Dendritic cell treated with granulocyte-macrophage colony-stimulating factor and Interleukin-4, amounts not matched to agents 40 ng/mL and 50 ng/mL, for 4 days (primary cell): ENCODE data around the gene CLRN2.
"Not testable (repeated sequence)": the region's sequence is repeated elsewhere in the genome, so short reads cannot be mapped to it uniquely, and the experiment has no call there.

Experiments
- H3K27ac Mint-ChIP-seq: one replicate; pipeline ENCODE4 v1.8.0; 2022; ENCODE audit warnings: mild to moderate bottlenecking, mixed read lengths
- H3K27me3 Mint-ChIP-seq: one replicate; pipeline ENCODE4 v1.8.0; 2022; ENCODE audit warnings: mild to moderate bottlenecking, mixed read lengths
- H3K36me3 Mint-ChIP-seq: one replicate; pipeline ENCODE4 v1.8.0; 2022; ENCODE audit warnings: low read depth, mixed read lengths
- H3K4me1 Mint-ChIP-seq: one replicate; pipeline ENCODE4 v1.8.0; 2022; ENCODE audit warnings: low read depth, mixed read lengths
- H3K4me3 Mint-ChIP-seq: one replicate; pipeline ENCODE4 v1.8.0; 2022; ENCODE audit warnings: mild to moderate bottlenecking, moderate library complexity, mixed read lengths
- H3K9me3 Mint-ChIP-seq: one replicate; pipeline ENCODE4 v1.8.0; 2022; ENCODE audit warnings: mixed read lengths
- intact Hi-C: fragments of 100-400 bp; cut with micrococcal nuclease; formaldehyde crosslinking; loops from one replicate; pipeline ENCODE4 v1.15.0; 2022

The CLRN2 gene

GRCh38 chr4:17515445-17516407 is 761 bp downstream of the CLRN2 start:
- Mint-ChIP-seq H3K4me3 (no peak overlapping the region), H3K36me3 (peaks cover 7% of the 10 kb centered on the region), H3K4me1 (peaks cover 18% of the 10 kb centered on the region), H3K27me3 (peaks cover 10% of the 10 kb centered on the region), H3K27ac (no peak overlapping the region), H3K9me3 (no peaks in the 10 kb centered on the region)
- intact Hi-C loops = no loop called here

GRCh38 chr4:17516980-17517379 is 2.0 kb downstream of the CLRN2 start:
- Mint-ChIP-seq H3K27me3 (peaks cover 7% of the 10 kb centered on the region), H3K9me3 (no peaks in the 10 kb centered on the region), H3K4me1 (peaks cover 8% of the 10 kb centered on the region), H3K27ac (no peak overlapping the region), H3K36me3 (no peaks in the 10 kb centered on the region), H3K4me3 (no peak overlapping the region)
- intact Hi-C loops = no loop called here

- no peak overlapping the region for H3K27ac Mint-ChIP-seq
- peaks cover 3% of the 10 kb centered on the region for H3K4me1 Mint-ChIP-seq
- H3K36me3 Mint-ChIP-seq = no peaks in the 10 kb centered on the region
- H3K27me3 Mint-ChIP-seq = peaks cover 7% of the 10 kb centered on the region
- intact Hi-C loops = no loop called here
- H3K4me3 Mint-ChIP-seq = no peak overlapping the region
- H3K9me3 Mint-ChIP-seq = no peaks in the 10 kb centered on the region
These were observed 2.7 kb downstream of the CLRN2 start for GRCh38 chr4:17517664-17518063.

GRCh38 chr4:17521595-17521994 is 6.6 kb downstream of the CLRN2 start:
- Mint-ChIP-seq H3K27ac (no peak overlapping the region), H3K4me1 (no peaks in the 10 kb centered on the region), H3K9me3 (no peaks in the 10 kb centered on the region), H3K4me3 (no peak overlapping the region), H3K27me3 (peaks cover 5% of the 10 kb centered on the region), H3K36me3 (no peaks in the 10 kb centered on the region)
- intact Hi-C loops = no loop called here

- H3K4me3 Mint-ChIP-seq = no peak overlapping the region
- intact Hi-C loops = no loop called here
- no peaks in the 10 kb centered on the region for H3K36me3 Mint-ChIP-seq
- no peak overlapping the region for H3K27ac Mint-ChIP-seq
- peaks cover 8% of the 10 kb centered on the region for H3K27me3 Mint-ChIP-seq
- H3K4me1 Mint-ChIP-seq = no peaks in the 10 kb centered on the region
- no peaks in the 10 kb centered on the region for H3K9me3 Mint-ChIP-seq
These were observed 8.7 kb downstream of the CLRN2 start for GRCh38 chr4:17523662-17524061.

GRCh38 chr4:17526695-17527477 is 11.9 kb downstream of the CLRN2 start:
- Mint-ChIP-seq H3K4me3 (no peak overlapping the region), H3K4me1 (no peaks in the 10 kb centered on the region), H3K36me3 (no peaks in the 10 kb centered on the region), H3K27me3 (peaks cover 8% of the 10 kb centered on the region), H3K27ac (no peak overlapping the region), H3K9me3 (no peaks in the 10 kb centered on the region)
- intact Hi-C loops = no loop called here

DNA sequence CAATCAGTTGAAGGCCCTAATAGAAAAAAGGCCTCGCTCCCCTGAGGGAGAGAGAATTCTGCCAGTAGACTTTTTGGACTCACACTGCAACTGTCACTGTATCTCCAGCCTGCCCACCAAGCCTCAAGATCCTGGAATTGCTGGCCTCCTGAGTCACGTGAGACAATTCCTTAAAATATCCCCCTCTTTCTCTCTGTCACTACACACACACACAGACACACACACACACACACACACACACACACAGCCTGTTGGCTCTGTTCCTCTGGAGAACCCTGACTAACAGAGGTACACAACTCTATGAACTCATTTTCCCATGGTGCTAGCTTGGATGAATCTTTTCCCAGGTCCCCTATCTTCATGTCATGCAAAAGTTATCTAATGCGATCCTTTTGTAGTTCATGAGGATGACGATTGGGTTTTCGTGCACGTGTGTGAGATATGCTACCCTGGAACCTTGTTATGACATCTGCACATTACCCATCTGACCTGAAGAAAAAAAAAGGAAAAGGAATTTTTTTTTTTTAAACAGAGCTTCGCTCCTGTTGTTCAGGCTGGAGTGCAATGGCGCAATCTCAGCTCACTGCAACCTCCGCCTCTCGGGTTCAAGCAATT is 13.7 kb downstream of the CLRN2 start:
- Mint-ChIP-seq H3K9me3 (no peaks in the 10 kb centered on the region), H3K4me3 (no peak overlapping the region), H3K27me3 (peaks cover 8% of the 10 kb centered on the region), H3K4me1 (no peaks in the 10 kb centered on the region), H3K36me3 (no peaks in the 10 kb centered on the region), H3K27ac (no peak overlapping the region)
- intact Hi-C loops = no loop called here

DNA sequence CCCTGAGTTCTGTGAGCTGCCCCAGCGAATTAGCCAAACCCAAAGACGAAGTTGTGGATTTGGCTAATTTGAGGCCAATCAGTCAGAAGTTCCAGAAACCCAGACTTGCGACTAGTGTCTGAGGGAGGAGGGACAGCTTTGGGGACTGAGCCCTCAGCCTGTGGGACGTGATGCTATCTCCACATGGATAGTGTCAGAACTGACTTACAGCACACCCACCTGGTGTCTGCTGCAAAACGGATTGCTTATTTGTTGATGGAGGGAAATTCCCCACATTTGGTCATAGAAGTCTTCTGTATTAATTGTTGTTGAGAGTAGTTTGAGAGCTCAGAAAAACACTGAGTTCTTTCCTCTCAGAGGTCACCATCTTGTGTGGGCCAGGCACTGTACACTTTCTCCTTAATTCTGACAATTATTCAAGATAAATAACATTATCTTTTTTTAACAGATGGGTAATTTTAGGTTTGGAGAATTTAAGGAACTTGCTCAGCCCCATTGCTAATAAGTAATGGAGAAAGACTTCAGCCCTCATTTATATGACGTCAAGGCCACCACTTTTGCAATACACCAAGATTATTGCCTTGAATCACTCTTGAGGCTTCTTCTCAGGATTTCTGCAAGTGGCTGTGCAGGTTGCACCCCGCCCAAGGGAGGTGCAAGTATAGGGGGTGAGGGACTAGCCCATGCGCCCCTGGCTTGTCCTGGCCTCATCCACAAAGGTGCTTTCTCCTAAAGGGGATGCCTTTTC is 16.7 kb downstream of the CLRN2 start:
- Mint-ChIP-seq H3K27me3 (peaks cover 7% of the 10 kb centered on the region), H3K4me3 (no peak overlapping the region), H3K27ac (no peak overlapping the region), H3K4me1 (no peaks in the 10 kb centered on the region), H3K36me3 (no peaks in the 10 kb centered on the region), H3K9me3 (no peaks in the 10 kb centered on the region)
- intact Hi-C loops = no loop called here

GRCh38 chr4:17534705-17535104 is 19.7 kb downstream of the CLRN2 start:
- Mint-ChIP-seq H3K27ac (no peak overlapping the region), H3K27me3 (peaks cover 2% of the 10 kb centered on the region), H3K36me3 (no peaks in the 10 kb centered on the region), H3K4me1 (no peaks in the 10 kb centered on the region), H3K4me3 (no peak overlapping the region), H3K9me3 (no peaks in the 10 kb centered on the region)
- intact Hi-C loops = no loop called here

DNA sequence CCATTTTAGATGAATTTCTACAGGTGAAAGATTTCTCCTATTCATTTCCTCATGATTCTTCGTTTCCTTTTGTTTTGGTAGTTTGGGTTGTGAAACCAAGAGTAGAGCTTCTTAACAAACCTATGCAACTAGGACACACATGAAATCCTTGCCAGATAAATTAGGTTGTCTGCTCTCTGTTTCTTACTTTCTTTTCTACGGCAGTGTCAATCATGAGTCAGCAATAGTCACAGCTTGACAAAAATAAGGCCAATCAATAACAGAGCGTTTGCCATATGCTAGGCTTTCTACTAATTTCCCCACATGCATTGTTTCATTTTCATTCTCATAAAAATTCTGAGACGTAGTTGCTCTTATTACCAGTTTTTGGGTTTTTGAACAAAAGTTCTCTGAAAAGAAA is 20.3 kb downstream of the CLRN2 start:
- intact Hi-C loops = no loop called here
- Mint-ChIP-seq H3K9me3 (no peaks in the 10 kb centered on the region), H3K27ac (no peak overlapping the region), H3K4me1 (no peaks in the 10 kb centered on the region), H3K27me3 (peaks cover 2% of the 10 kb centered on the region), H3K4me3 (no peak overlapping the region), H3K36me3 (no peaks in the 10 kb centered on the region)

- intact Hi-C loops = no loop called here
- no peak overlapping the region for H3K27ac Mint-ChIP-seq
- no peaks in the 10 kb centered on the region for H3K36me3 Mint-ChIP-seq
- H3K4me3 Mint-ChIP-seq = no peak overlapping the region
- peaks cover 2% of the 10 kb centered on the region for H3K27me3 Mint-ChIP-seq
- H3K4me1 Mint-ChIP-seq = no peaks in the 10 kb centered on the region
- H3K9me3 Mint-ChIP-seq = no peaks in the 10 kb centered on the region
These were observed 20.9 kb downstream of the CLRN2 start for GRCh38 chr4:17535906-17536305.

GRCh38 chr4:17537060-17537459 is 22.1 kb downstream of the CLRN2 start:
- H3K9me3 Mint-ChIP-seq, H3K4me3 Mint-ChIP-seq, H3K27ac Mint-ChIP-seq, intact Hi-C loops, H3K36me3 Mint-ChIP-seq, H3K4me1 Mint-ChIP-seq, H3K27me3 Mint-ChIP-seq: not testable (repeated sequence)

- Mint-ChIP-seq H3K9me3 (no peaks in the 10 kb centered on the region), H3K36me3 (no peaks in the 10 kb centered on the region), H3K4me1 (peaks cover 12% of the 10 kb centered on the region), H3K27me3 (no peaks in the 10 kb centered on the region), H3K27ac (no peak overlapping the region), H3K4me3 (no peak overlapping the region)
- intact Hi-C loops = loop anchor here (10.0 kb wide), 1 partner anchor 821 kb away; no protein-coding TSS in a partner anchor
These were observed 29.2 kb downstream of the CLRN2 start for GRCh38 chr4:17544205-17544604.
